H9 (cell line): ENCODE data around the gene TFDP1. TPM values are rescaled to one million over a fixed set of nuclear protein-coding genes. Genes with fewer than 3 reads are reported as not detected.

Experiments
- DNase-seq: peaks from one replicate; pipeline ENCODE4 v3.0.0-alpha.2; 2017
- H2AFZ ChIP-seq: one replicate; pipeline ENCODE4 v1.6.1; 2013; ENCODE audit warnings: mild to moderate bottlenecking, low read length, control low read depth, moderate library complexity
- H2AK5ac ChIP-seq: 2 replicates; pipeline ENCODE4 v1.6.1; 2013; ENCODE audit warnings: low read length, control low read depth, mixed read lengths; ENCODE audit not compliant: insufficient read length
- H2BK120ac ChIP-seq: one replicate; pipeline ENCODE4 v1.6.1; 2013; ENCODE audit warnings: low read depth, mild to moderate bottlenecking, low read length, control low read depth, inconsistent platforms; ENCODE audit not compliant: poor library complexity, severe bottlenecking
- H2BK12ac ChIP-seq: 2 replicates; pipeline ENCODE4 v1.6.1; 2013; ENCODE audit warnings: low read length, control low read depth, mixed read lengths, low read depth; ENCODE audit not compliant: insufficient read length
- H2BK15ac ChIP-seq: 2 replicates; pipeline ENCODE4 v1.6.1; 2013; ENCODE audit warnings: low read depth, low read length, control low read depth
- H2BK20ac ChIP-seq: one replicate; pipeline ENCODE4 v1.6.1; 2013; ENCODE audit warnings: low read depth, mild to moderate bottlenecking, low read length, control low read depth, inconsistent platforms; ENCODE audit not compliant: poor library complexity, severe bottlenecking
- H2BK5ac ChIP-seq: 2 replicates; pipeline ENCODE4 v1.6.1; 2013; ENCODE audit warnings: low read length, control low read depth, mixed read lengths; ENCODE audit not compliant: insufficient read length
- H3K14ac ChIP-seq: 2 replicates; pipeline ENCODE4 v1.6.1; 2013; ENCODE audit warnings: low read length, control low read depth; ENCODE audit not compliant: insufficient read depth
- H3K18ac ChIP-seq: 2 replicates; pipeline ENCODE4 v1.6.1; 2013; ENCODE audit warnings: low read depth, mild to moderate bottlenecking, mixed read lengths, low read length, control low read depth; ENCODE audit not compliant: insufficient read length
- H3K23ac ChIP-seq: 2 replicates; pipeline ENCODE4 v1.6.1; 2013; ENCODE audit warnings: low read length, control low read depth, mixed read lengths, low read depth; ENCODE audit not compliant: insufficient read length
- H3K23me2 ChIP-seq: 2 replicates; pipeline ENCODE4 v1.6.1; 2013; ENCODE audit warnings: low read depth, mild to moderate bottlenecking, mixed read lengths, low read length, control low read depth; ENCODE audit not compliant: insufficient read length, poor library complexity, severe bottlenecking
- H3K27ac ChIP-seq: 2 replicates; pipeline ENCODE4 v1.5.1; 2013; ENCODE audit warnings: low read length, control low read depth, mixed read lengths, low read depth; ENCODE audit not compliant: insufficient read length
- H3K27me3 ChIP-seq: 2 replicates; pipeline ENCODE4 v1.6.1; 2013; ENCODE audit warnings: low read length, control low read depth, inconsistent platforms; ENCODE audit not compliant: insufficient read depth
- H3K4ac ChIP-seq: 2 replicates; pipeline ENCODE4 v1.6.1; 2013; ENCODE audit warnings: low read depth, mild to moderate bottlenecking, control low read depth, inconsistent platforms, low read length, moderate library complexity
- H3K4me1 ChIP-seq: 2 replicates; pipeline ENCODE4 v1.6.1; 2013; ENCODE audit warnings: low read length, control low read depth, inconsistent platforms; ENCODE audit not compliant: insufficient read depth
- H3K4me2 ChIP-seq: 2 replicates; pipeline ENCODE4 v1.6.1; 2013; ENCODE audit warnings: low read length, control low read depth, mixed read lengths; ENCODE audit not compliant: insufficient read length, insufficient read depth
- H3K56ac ChIP-seq: 2 replicates; pipeline ENCODE4 v1.6.1; 2013; ENCODE audit warnings: low read depth, mild to moderate bottlenecking, mixed read lengths, low read length, control low read depth; ENCODE audit not compliant: insufficient read length
- H3K79me1 ChIP-seq: 2 replicates; pipeline ENCODE4 v1.6.1; 2013; ENCODE audit warnings: low read depth, mild to moderate bottlenecking, moderate library complexity, low read length, control low read depth, inconsistent platforms; ENCODE audit not compliant: insufficient read depth, poor library complexity, severe bottlenecking
- H3K79me2 ChIP-seq: 2 replicates; pipeline ENCODE4 v1.6.1; 2013; ENCODE audit warnings: low read length, control low read depth, inconsistent platforms; ENCODE audit not compliant: insufficient read depth
- H3K9ac ChIP-seq: 2 replicates; pipeline ENCODE4 v1.6.1; 2013; ENCODE audit warnings: low read length, control low read depth, mixed read lengths; ENCODE audit not compliant: insufficient read length; ENCODE audit errors: extremely low read depth
- H3K9me3 ChIP-seq: one replicate; pipeline ENCODE4 v1.6.1; 2013; ENCODE audit warnings: low read depth, low read length, inconsistent platforms; ENCODE audit not compliant: control insufficient read depth
- H3T11ph ChIP-seq: one replicate; pipeline ENCODE4 v1.6.1; 2013; ENCODE audit warnings: mild to moderate bottlenecking, low read length, control low read depth, inconsistent platforms
- H4K20me1 ChIP-seq: one replicate; pipeline ENCODE4 v1.6.1; 2013; ENCODE audit not compliant: control insufficient read depth, insufficient read length, insufficient read depth
- H4K5ac ChIP-seq: 2 replicates; pipeline ENCODE4 v1.6.1; 2013; ENCODE audit warnings: low read depth, mild to moderate bottlenecking, mixed read lengths, low read length, control low read depth; ENCODE audit not compliant: insufficient read length
- H4K8ac ChIP-seq: replicated peaks from 2 replicates; pipeline ENCODE4 v1.6.1; 2013; ENCODE audit warnings: low read length, control low read depth, mixed read lengths, low read depth; ENCODE audit not compliant: insufficient read length
- H4K91ac ChIP-seq: 2 replicates; pipeline ENCODE4 v1.6.1; 2013; ENCODE audit warnings: low read depth, mild to moderate bottlenecking, moderate library complexity, mixed read lengths, low read length, control low read depth; ENCODE audit not compliant: insufficient read length
- H3K27ac Mint-ChIP-seq, 3 experiments: 2 replicates in 2 of 3; 3 replicates in 1 of 3; pipeline ENCODE4 v1.8.0; 2020 to 2021; ENCODE audit warnings: mixed read lengths in 3 of 3, mild to moderate bottlenecking in 1 of 3, moderate library complexity in 1 of 3
- H3K27me3 Mint-ChIP-seq: 2 replicates; pipeline ENCODE4 v1.8.0; 2021; ENCODE audit warnings: low read depth, mild to moderate bottlenecking, moderate library complexity, mixed read lengths
- H3K36me3 Mint-ChIP-seq, 3 experiments: 2 replicates in 2 of 3; 3 replicates in 1 of 3; pipeline ENCODE4 v1.8.0; 2020 to 2021; ENCODE audit warnings: low read depth in 3 of 3, mixed read lengths in 3 of 3; ENCODE audit not compliant: insufficient read depth in 1 of 3
- H3K4me1 Mint-ChIP-seq, 2 experiments: 2 replicates each; pipeline ENCODE4 v1.8.0; 2020; ENCODE audit warnings: mixed read lengths in 2 of 2
- H3K4me3 Mint-ChIP-seq, 2 experiments: 2 replicates in 1 of 2; 3 replicates in 1 of 2; pipeline ENCODE4 v1.8.0; 2020 to 2021; ENCODE audit warnings: mild to moderate bottlenecking in 2 of 2, mixed read lengths in 2 of 2, moderate library complexity in 1 of 2
- H3K9me3 Mint-ChIP-seq, 2 experiments: 2 replicates in 1 of 2; 3 replicates in 1 of 2; pipeline ENCODE4 v1.8.0; 2020; ENCODE audit warnings: mild to moderate bottlenecking in 2 of 2, mixed read lengths in 2 of 2, moderate library complexity in 1 of 2
- CTCF ChIP-seq: fragments of 200-600 bp; sonication (generic); conservative IDR thresholded peaks from 3 replicates; pipeline ENCODE4 v1.8.0; 2021; ENCODE audit warnings: antibody characterized with exemption, mild to moderate bottlenecking
- WGBS: extraction: QIAGEN DNeasy Blood & Tissue Kit; methylation state at CpG from one replicate; pipeline ENCODE4 v1.1.7; 2013; ENCODE audit warnings: missing lambda C conversion rate, low lambda C conversion rate, mixed read lengths; ENCODE audit not compliant: insufficient read length; ENCODE audit errors: extremely low coverage; 5-methylcytosine and 5-hydroxymethylcytosine counted together
- total RNA-seq: library from RNA; stranded (reverse); gene quantifications from 2 replicates; pipeline ENCODE4 v1.2.1, GENCODE V29; 2021

The TFDP1 gene
- total RNA-seq, 1 experiment from 2014 or later, result 111 TPM

GRCh38 chr13:113633485-113633873 lies 48.9 kb downstream of the TFDP1 start:
- Mint-ChIP-seq H3K27ac (peak overlapping the region in 2 of 3 experiments; percentile 67 to 85; a peak in 1 of 7 replicates), H3K27me3 (no peaks in the 10 kb centered on the region)
- WGBS, result no CpG with 5 or more reads among the region's 18 CpGs

More at GRCh38 chr13:113633485-113633873, 48.9 kb downstream of the TFDP1 start:
- H2AFZ ChIP-seq, result no peak overlapping the region
- H3K4ac ChIP-seq, result no peak overlapping the region
- H4K5ac ChIP-seq, result no peak overlapping the region
- H2BK120ac ChIP-seq, result no peak overlapping the region
- no peaks in the 10 kb centered on the region for H3K9me3 ChIP-seq
- Mint-ChIP-seq H3K4me1 (no peaks in the 10 kb centered on the region), H3K36me3 (peaks cover 49 to 88% (median 85%) of the 10 kb centered on the region in 3 experiments; a peak in 6 of 7 replicates), H3K4me3 (no peak overlapping the region), H3K9me3 (no peaks in the 10 kb centered on the region)
- H3K56ac ChIP-seq, result no peak overlapping the region
- no peak overlapping the region for H2BK5ac ChIP-seq
- DNase-seq, result no peak
- no peak for TF ChIP-seq CTCF
- no peak overlapping the region for H2BK20ac ChIP-seq
- H3K23me2 ChIP-seq, result no peaks in the 10 kb centered on the region
- no peak overlapping the region for H2AK5ac ChIP-seq
- no peak overlapping the region for H3K4me2 ChIP-seq
- no peak overlapping the region for H4K91ac ChIP-seq
- H3K18ac ChIP-seq, result no peak overlapping the region
- H3K4me1 ChIP-seq, result no peaks in the 10 kb centered on the region
- no peak overlapping the region for H3T11ph ChIP-seq
- H3K14ac ChIP-seq, result no peak overlapping the region
- H3K27ac ChIP-seq, result no peak overlapping the region
- H4K8ac ChIP-seq, result no peak overlapping the region
- H2BK12ac ChIP-seq, result no peak overlapping the region
- H3K23ac ChIP-seq, result no peak overlapping the region
- H3K27me3 ChIP-seq, result no peaks in the 10 kb centered on the region
- H4K20me1 ChIP-seq, result no peaks in the 10 kb centered on the region
- no peaks in the 10 kb centered on the region for H3K79me1 ChIP-seq
- H2BK15ac ChIP-seq, result no peak overlapping the region
- no peaks in the 10 kb centered on the region for H3K79me2 ChIP-seq
- H3K9ac ChIP-seq, result no peak overlapping the region
